Inferior parietal cortex (tissue), 1 donor: ENCODE measurements around the gene FGFBP3.
A peak's percentile ranks its signal among the peaks of the same experiment; 100 is the strongest.

Experiments used
- DNase-seq: peaks from one replicate; pipeline ENCODE4 v3.0.0-alpha.2; 2016; ENCODE audit errors: extremely low spot score

Gene FGFBP3

GRCh38 chr10:91909117-91909677 is at the start of gene FGFBP3:
TSS of gene FGFBP3 (minus strand) at chr10:91909486. CDS start at chr10:91908969, 517 bp downstream.
- no peak for DNase-seq

- DNase-seq: no peak
Observed at GRCh38 chr10:91957091-91957490, 47.8 kb upstream of the FGFBP3 start.

GRCh38 chr10:91955114-91955513 is 45.8 kb upstream of the FGFBP3 start:
- no peak for DNase-seq

- DNase-seq: no peak
Observed at GRCh38 chr10:91953600-91954160, 44.4 kb upstream of the FGFBP3 start.

GRCh38 chr10:91944880-91945630 is 35.8 kb upstream of the FGFBP3 start:
- DNase-seq: no peak

- no peak for DNase-seq
Observed at GRCh38 chr10:91941426-91941825, 32.1 kb upstream of the FGFBP3 start.

GRCh38 chr10:91939653-91940052 is 30.4 kb upstream of the FGFBP3 start:
- no peak for DNase-seq

GRCh38 chr10:91935886-91936285 is 26.6 kb upstream of the FGFBP3 start:
- no peak for DNase-seq

GRCh38 chr10:91932737-91933136 is 23.5 kb upstream of the FGFBP3 start:
- no peak for DNase-seq

- DNase-seq: no peak
Observed at GRCh38 chr10:91931526-91932190, 22.4 kb upstream of the FGFBP3 start.

- DNase-seq: no peak
Observed at GRCh38 chr10:91930939-91931338, 21.7 kb upstream of the FGFBP3 start.

- DNase-seq: no peak
Observed at GRCh38 chr10:91925022-91925320, 15.7 kb upstream of the FGFBP3 start.

GRCh38 chr10:91924212-91925021 is 15.1 kb upstream of the FGFBP3 start:
- no peak for DNase-seq

- peak; percentile 97 for DNase-seq
Observed at GRCh38 chr10:91923371-91924211, 14.3 kb upstream of the FGFBP3 start, which contains the start of gene BTAF1. TSS of gene BTAF1 (plus strand) at chr10:91923770. CDS start at chr10:91924077, 307 bp downstream.

- no peak for DNase-seq
Observed at GRCh38 chr10:91919651-91920050, 10.4 kb upstream of the FGFBP3 start.

GRCh38 chr10:91910467-91910866 is 1.2 kb upstream of the FGFBP3 start:
- DNase-seq: no peak

GRCh38 chr10:91908337-91909116 is 759 bp downstream of the FGFBP3 start:
- peak; percentile 77 for DNase-seq

- no peak for DNase-seq
Observed at GRCh38 chr10:91907914-91908336, 1.4 kb downstream of the FGFBP3 start.

GRCh38 chr10:91907033-91907594 is 2.2 kb downstream of the FGFBP3 start:
- no peak for DNase-seq
